Pulmonary artery endothelial cell (primary cell): ENCODE measurements around the gene INO80D. TPM values are rescaled to one million over a fixed set of nuclear protein-coding genes. Genes with fewer than 3 reads are reported as not detected.
"Not testable (repeated sequence)": the region's sequence is repeated elsewhere in the genome, so short reads cannot be mapped to it uniquely, and the experiment has no call there.

Experiments
- DNase-seq: peaks from one replicate; pipeline ENCODE4 v3.0.0-alpha.2; 2011; ENCODE audit warnings: low read depth, low spot score
- total RNA-seq: library from RNA; depleted of rRNA; stranded (reverse); fragments of >200 nt; gene quantifications from 2 replicates; pipeline ENCODE4 v1.2.3, GENCODE V29; 2014

The INO80D gene
- total RNA-seq, 1 donor from 2014 or later, result 5.4 TPM

- no peak for DNase-seq
These were observed 101.6 kb downstream of the INO80D start for GRCh38 chr2:205984381-205984780.

GRCh38 chr2:205982776-205983327 is 103.1 kb downstream of the INO80D start:
- DNase-seq, result no peak

GRCh38 chr2:205978728-205979127 is 107.2 kb downstream of the INO80D start:
- DNase-seq, result not testable (repeated sequence)

- DNase-seq, result not testable (repeated sequence)
These were observed 108.3 kb downstream of the INO80D start for GRCh38 chr2:205977699-205978098.

- DNase-seq, result not testable (repeated sequence)
These were observed 108.9 kb downstream of the INO80D start for GRCh38 chr2:205976934-205977659.

GRCh38 chr2:205976120-205976814 is 109.7 kb downstream of the INO80D start:
- no peak for DNase-seq

GRCh38 chr2:205975082-205975949 is 110.7 kb downstream of the INO80D start:
- DNase-seq, result no peak

- DNase-seq, result no peak
These were observed 113.9 kb downstream of the INO80D start for GRCh38 chr2:205972113-205972512.

- DNase-seq, result no peak
These were observed 115.6 kb downstream of the INO80D start for GRCh38 chr2:205970348-205970747.

- no peak for DNase-seq
These were observed 116.4 kb downstream of the INO80D start for GRCh38 chr2:205969584-205969983.

- no peak for DNase-seq
These were observed 118.4 kb downstream of the INO80D start for GRCh38 chr2:205967391-205968075.

GRCh38 chr2:205965707-205966106 is 120.3 kb downstream of the INO80D start:
- no peak for DNase-seq

GRCh38 chr2:205964111-205964761 is 121.7 kb downstream of the INO80D start:
- peak; percentile 67 for DNase-seq

- no peak for DNase-seq
These were observed 126.5 kb downstream of the INO80D start for GRCh38 chr2:205959521-205959920.

- no peak for DNase-seq
These were observed 128.4 kb downstream of the INO80D start for GRCh38 chr2:205957452-205958154.

GRCh38 chr2:205954707-205955106 is 131.3 kb downstream of the INO80D start:
- no peak for DNase-seq

GRCh38 chr2:205952282-205952681 is 133.7 kb downstream of the INO80D start:
- DNase-seq, result no peak

- no peak for DNase-seq
These were observed 137.1 kb downstream of the INO80D start for GRCh38 chr2:205948883-205949282.

GRCh38 chr2:205948496-205948837 is 137.5 kb downstream of the INO80D start:
- no peak for DNase-seq
